Islet of Langerhans (tissue), 1 donor: ENCODE results near the gene ZMAT5.

ENCODE experiments used
- FAIRE-seq: peaks from one replicate; lab custom pipeline; 2011; peaks lifted over from hg19 to GRCh38; lab: Jason Lieb, UNC

The ZMAT5 gene

DNA sequence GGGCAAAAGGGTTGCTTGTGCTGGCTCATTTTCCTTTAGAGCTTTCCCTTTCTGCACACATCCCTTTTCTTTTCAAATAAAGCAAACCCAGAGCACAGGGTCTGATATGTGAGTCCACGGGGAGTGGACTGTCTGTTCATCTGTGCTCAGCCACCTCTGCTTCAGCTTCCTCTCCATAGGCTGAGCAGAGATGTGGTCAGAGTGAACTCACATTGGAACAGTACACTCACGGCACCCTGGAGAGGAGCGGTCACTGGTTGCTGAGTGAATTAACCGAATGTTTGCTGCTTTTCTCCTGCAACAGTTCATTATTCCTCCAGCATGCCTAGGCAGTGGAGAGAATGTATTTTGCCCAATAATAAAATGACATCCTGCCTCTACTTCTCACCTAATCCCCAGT is 83.3 kb downstream of the ZMAT5 start:
- FAIRE-seq, result no peak
